ENCODE results near the gene PRKD1. TPM values are rescaled to one million over a fixed set of nuclear protein-coding genes. Genes with fewer than 3 reads are reported as not detected.

PRKD1 gene
- total RNA-seq, 1 experiment from 2014 or later: 2.7 TPM

GRCh38 chr14:29681316-29681715 is 246.3 kb downstream of the PRKD1 start:
- Mint-ChIP-seq H3K4me3 (no peak overlapping the region), H3K27me3 (ENCODE audit: low read depth) (no peaks in the 10 kb centered on the region; the same call in 1 of the 2 replicates), H3K27ac (no peak overlapping the region), H3K9me3 (no peaks in the 10 kb centered on the region), H3K4me1 (peaks cover 0 to 4% of the 10 kb centered on the region in 2 experiments; a peak in 2 of 4 replicates), H3K36me3 (ENCODE audit: insufficient read depth in 1 of 3, low read depth in 3 of 3) (no peaks in the 10 kb centered on the region)
- DNase-seq: no peak
- H2BK20ac ChIP-seq (ENCODE audit: low read depth, low read length, poor library complexity, severe bottlenecking): no peak overlapping the region
- no peak overlapping the region for H3K23ac ChIP-seq (ENCODE audit: insufficient read length, low read depth, low read length)
- no peak overlapping the region for H2AK5ac ChIP-seq (ENCODE audit: insufficient read length, low read length)
- no peak overlapping the region for H4K8ac ChIP-seq (replicated peaks; ENCODE audit: insufficient read length, low read depth, low read length)
- no peak overlapping the region for H3K4ac ChIP-seq (ENCODE audit: low read depth, low read length)
- H3K79me1 ChIP-seq (ENCODE audit: insufficient read depth, low read depth, low read length, poor library complexity, severe bottlenecking): no peaks in the 10 kb centered on the region
- H3K9me3 ChIP-seq (ENCODE audit: control insufficient read depth, low read depth, low read length): no peaks in the 10 kb centered on the region
- no peak overlapping the region for H3T11ph ChIP-seq (ENCODE audit: low read length)
- H3K4me2 ChIP-seq (ENCODE audit: insufficient read depth, insufficient read length, low read length): no peak overlapping the region
- no peak overlapping the region for H2AFZ ChIP-seq (ENCODE audit: low read length)
- no peak overlapping the region for H3K18ac ChIP-seq (ENCODE audit: insufficient read length, low read depth, low read length)
- no peaks in the 10 kb centered on the region for H3K4me1 ChIP-seq (ENCODE audit: insufficient read depth, low read length)
- no peak overlapping the region for H3K9ac ChIP-seq (ENCODE audit: extremely low read depth, insufficient read length, low read length)
- no peaks in the 10 kb centered on the region for H3K27me3 ChIP-seq (ENCODE audit: insufficient read depth, low read length)
- no peak overlapping the region for H2BK120ac ChIP-seq (ENCODE audit: low read depth, low read length, poor library complexity, severe bottlenecking)
- no peaks in the 10 kb centered on the region for H3K79me2 ChIP-seq (ENCODE audit: insufficient read depth, low read length)
- no peak overlapping the region for H3K14ac ChIP-seq (ENCODE audit: insufficient read depth, low read length)
- H3K56ac ChIP-seq (ENCODE audit: insufficient read length, low read depth, low read length): no peak overlapping the region
- no peak overlapping the region for H2BK12ac ChIP-seq (ENCODE audit: insufficient read length, low read depth, low read length)
- H4K20me1 ChIP-seq (ENCODE audit: control insufficient read depth, insufficient read depth, insufficient read length): no peaks in the 10 kb centered on the region
- H4K91ac ChIP-seq (ENCODE audit: insufficient read length, low read depth, low read length): no peak overlapping the region
- H3K23me2 ChIP-seq (ENCODE audit: insufficient read length, low read depth, low read length, poor library complexity, severe bottlenecking): no peaks in the 10 kb centered on the region
- TF ChIP-seq, protein P1, sequence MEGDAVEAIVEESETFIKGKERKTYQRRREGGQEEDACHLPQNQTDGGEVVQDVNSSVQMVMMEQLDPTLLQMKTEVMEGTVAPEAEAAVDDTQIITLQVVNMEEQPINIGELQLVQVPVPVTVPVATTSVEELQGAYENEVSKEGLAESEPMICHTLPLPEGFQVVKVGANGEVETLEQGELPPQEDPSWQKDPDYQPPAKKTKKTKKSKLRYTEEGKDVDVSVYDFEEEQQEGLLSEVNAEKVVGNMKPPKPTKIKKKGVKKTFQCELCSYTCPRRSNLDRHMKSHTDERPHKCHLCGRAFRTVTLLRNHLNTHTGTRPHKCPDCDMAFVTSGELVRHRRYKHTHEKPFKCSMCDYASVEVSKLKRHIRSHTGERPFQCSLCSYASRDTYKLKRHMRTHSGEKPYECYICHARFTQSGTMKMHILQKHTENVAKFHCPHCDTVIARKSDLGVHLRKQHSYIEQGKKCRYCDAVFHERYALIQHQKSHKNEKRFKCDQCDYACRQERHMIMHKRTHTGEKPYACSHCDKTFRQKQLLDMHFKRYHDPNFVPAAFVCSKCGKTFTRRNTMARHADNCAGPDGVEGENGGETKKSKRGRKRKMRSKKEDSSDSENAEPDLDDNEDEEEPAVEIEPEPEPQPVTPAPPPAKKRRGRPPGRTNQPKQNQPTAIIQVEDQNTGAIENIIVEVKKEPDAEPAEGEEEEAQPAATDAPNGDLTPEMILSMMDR (conservative IDR thresholded peaks at IDR 0.05): no peak
- no peak overlapping the region for H2BK5ac ChIP-seq (ENCODE audit: insufficient read length, low read length)
- no peak overlapping the region for H2BK15ac ChIP-seq (ENCODE audit: low read depth, low read length)
- WGBS (ENCODE audit: extremely low coverage, insufficient read length, low lambda C conversion rate): no CpG with 5 or more reads among the region's 1 CpG
- no peak overlapping the region for H3K27ac ChIP-seq (ENCODE audit: insufficient read length, low read depth, low read length)
- no peak overlapping the region for H4K5ac ChIP-seq (ENCODE audit: insufficient read length, low read depth, low read length)
